ENCODE results near the gene TANC2.

The TANC2 gene

GRCh38 chr17:63001689-63002394 is 35.8 kb downstream of the TANC2 start:
- DNase-seq (ENCODE audit: low spot score): no peak

GRCh38 chr17:63002625-63003024 is 36.6 kb downstream of the TANC2 start:
- DNase-seq (ENCODE audit: low spot score): no peak

DNA sequence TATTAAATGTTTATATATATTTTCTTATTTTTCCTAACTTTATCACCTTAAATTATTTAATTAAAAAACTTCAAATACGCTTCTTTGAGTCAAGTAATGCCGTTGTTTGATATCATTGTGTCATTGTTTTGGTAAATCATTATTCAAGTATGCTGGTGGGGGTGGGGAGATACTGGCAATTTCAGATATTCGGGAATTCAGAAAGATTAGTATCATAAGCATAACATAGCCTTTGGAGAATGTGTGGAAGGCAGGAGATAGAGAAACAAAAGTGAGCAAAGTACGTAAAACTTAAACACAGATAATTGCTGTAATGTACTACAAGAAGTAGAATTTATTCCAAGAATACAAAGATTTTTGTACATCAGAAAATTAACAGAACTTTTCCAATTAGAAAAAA is 49.8 kb downstream of the TANC2 start:
- no peak for DNase-seq (ENCODE audit: low spot score)
